ENCODE results near the gene ZNF133. TPM values are rescaled to one million over a fixed set of nuclear protein-coding genes. Genes with fewer than 3 reads are reported as not detected.

Gene ZNF133
- total and polyA plus RNA-seq, 2 of the 13 experiments (the other 11 are each of a cell fraction or from before 2014, with no cell fraction given) = 23.5 to 26.7 TPM

DNA sequence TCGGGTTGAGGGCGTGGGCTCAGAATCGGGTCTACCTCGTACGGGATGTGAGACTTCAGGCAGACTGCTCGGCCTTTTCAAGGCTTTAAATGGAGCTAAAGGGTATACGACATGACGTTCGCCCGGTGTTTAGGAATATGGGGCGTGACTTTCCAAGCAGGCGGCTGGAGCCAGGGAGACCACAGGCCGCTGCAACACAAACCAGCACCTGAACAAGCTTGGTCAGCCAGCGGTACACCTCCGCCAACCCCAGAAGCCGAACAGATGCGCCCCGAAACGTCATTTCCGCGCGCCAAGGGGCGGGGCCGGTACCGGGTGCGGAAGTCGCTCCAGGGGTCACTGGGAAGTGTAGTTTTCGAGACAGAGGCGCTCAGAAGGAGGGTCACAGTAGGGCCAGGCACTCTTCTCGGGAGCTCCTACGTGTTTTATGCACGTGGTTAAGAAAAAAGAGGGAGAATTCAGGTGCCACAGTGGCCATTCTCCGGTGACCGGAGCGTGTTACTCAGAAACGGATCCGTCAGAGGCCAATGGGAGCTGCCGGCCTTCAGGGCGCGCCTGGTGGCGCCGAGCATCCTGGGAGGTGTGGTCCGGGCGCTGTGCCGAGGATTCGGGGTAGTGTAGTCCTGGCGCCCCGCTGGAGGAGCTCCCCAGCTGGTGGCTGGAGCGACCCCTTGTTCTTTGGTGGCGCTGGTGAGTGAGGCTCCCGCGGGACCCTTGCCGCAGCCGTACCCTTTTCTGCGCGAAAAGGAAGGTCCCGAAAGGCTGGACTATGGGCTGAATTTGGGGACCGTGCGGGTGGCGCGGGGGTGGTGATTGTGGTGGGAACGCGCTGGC is at the start of gene ZNF133 (continued):
- TF ChIP-seq, protein P1, sequence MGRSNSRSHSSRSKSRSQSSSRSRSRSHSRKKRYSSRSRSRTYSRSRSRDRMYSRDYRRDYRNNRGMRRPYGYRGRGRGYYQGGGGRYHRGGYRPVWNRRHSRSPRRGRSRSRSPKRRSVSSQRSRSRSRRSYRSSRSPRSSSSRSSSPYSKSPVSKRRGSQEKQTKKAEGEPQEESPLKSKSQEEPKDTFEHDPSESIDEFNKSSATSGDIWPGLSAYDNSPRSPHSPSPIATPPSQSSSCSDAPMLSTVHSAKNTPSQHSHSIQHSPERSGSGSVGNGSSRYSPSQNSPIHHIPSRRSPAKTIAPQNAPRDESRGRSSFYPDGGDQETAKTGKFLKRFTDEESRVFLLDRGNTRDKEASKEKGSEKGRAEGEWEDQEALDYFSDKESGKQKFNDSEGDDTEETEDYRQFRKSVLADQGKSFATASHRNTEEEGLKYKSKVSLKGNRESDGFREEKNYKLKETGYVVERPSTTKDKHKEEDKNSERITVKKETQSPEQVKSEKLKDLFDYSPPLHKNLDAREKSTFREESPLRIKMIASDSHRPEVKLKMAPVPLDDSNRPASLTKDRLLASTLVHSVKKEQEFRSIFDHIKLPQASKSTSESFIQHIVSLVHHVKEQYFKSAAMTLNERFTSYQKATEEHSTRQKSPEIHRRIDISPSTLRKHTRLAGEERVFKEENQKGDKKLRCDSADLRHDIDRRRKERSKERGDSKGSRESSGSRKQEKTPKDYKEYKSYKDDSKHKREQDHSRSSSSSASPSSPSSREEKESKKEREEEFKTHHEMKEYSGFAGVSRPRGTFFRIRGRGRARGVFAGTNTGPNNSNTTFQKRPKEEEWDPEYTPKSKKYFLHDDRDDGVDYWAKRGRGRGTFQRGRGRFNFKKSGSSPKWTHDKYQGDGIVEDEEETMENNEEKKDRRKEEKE (IDR thresholded peaks at IDR 0.05) = no peak
- TF ChIP-seq CENPX (CRISPR knock-in tag; IDR thresholded peaks at IDR 0.05) = no peak
- TF ChIP-seq CREM (IDR thresholded peaks at IDR 0.05) = peak; percentile 100
- TF ChIP-seq CREM (CRISPR knock-in tag; IDR thresholded peaks at IDR 0.05) = peak; percentile 95
- peak; percentile 73; the same call in 1 of the 2 replicates for TF ChIP-seq ZNF180 (CRISPR knock-in tag; IDR thresholded peaks at IDR 0.05; ENCODE audit: borderline replicate concordance, low read depth)
- TF ChIP-seq MBD4 (IDR thresholded peaks at IDR 0.05; ENCODE audit: borderline replicate concordance, low read length) = no peak
- TF ChIP-seq ZNF17 (CRISPR knock-in tag; IDR thresholded peaks at IDR 0.05) = peak; percentile 89; the same call in 1 of the 2 replicates
- peak; percentile 75 for TF ChIP-seq SMAD3 (CRISPR knock-in tag; IDR thresholded peaks at IDR 0.05)
- peak; percentile 96 for TF ChIP-seq ZSCAN31 (CRISPR knock-in tag; IDR thresholded peaks at IDR 0.05; ENCODE audit: low read depth)
- TF ChIP-seq SPEN (CRISPR knock-in tag; IDR thresholded peaks at IDR 0.05; ENCODE audit: low read depth) = peak; percentile 95
- peak; percentile 95 for TF ChIP-seq ZNF510 (CRISPR knock-in tag; IDR thresholded peaks at IDR 0.05; ENCODE audit: low read depth)
- peak; percentile 83 for TF ChIP-seq HIVEP1 (CRISPR knock-in tag; IDR thresholded peaks at IDR 0.05)
- TF ChIP-seq ZNF367 (CRISPR knock-in tag; IDR thresholded peaks at IDR 0.05; ENCODE audit: borderline replicate concordance) = peak; percentile 89
- peak; percentile 13; the same call in 1 of the 2 replicates for TF ChIP-seq CEBPG (CRISPR knock-in tag; IDR thresholded peaks at IDR 0.05)
- peak; percentile 91 for TF ChIP-seq KLF15 (CRISPR knock-in tag; IDR thresholded peaks at IDR 0.05; ENCODE audit: borderline replicate concordance)
- 0 out of 2 replicates have a peak, but pooled peaks have one; percentile 33 for TF ChIP-seq RFX5 (IDR thresholded peaks at IDR 0.05; ENCODE audit: low read depth, low read length)
- TF ChIP-seq HOXA3 (CRISPR knock-in tag; IDR thresholded peaks at IDR 0.05) = peak; percentile 96
- peak; percentile 54 for TF ChIP-seq SALL2 (CRISPR knock-in tag; IDR thresholded peaks at IDR 0.05)
- no peak for TF ChIP-seq NBN (conservative IDR thresholded peaks at IDR 0.05)
- TF ChIP-seq, protein P2, sequence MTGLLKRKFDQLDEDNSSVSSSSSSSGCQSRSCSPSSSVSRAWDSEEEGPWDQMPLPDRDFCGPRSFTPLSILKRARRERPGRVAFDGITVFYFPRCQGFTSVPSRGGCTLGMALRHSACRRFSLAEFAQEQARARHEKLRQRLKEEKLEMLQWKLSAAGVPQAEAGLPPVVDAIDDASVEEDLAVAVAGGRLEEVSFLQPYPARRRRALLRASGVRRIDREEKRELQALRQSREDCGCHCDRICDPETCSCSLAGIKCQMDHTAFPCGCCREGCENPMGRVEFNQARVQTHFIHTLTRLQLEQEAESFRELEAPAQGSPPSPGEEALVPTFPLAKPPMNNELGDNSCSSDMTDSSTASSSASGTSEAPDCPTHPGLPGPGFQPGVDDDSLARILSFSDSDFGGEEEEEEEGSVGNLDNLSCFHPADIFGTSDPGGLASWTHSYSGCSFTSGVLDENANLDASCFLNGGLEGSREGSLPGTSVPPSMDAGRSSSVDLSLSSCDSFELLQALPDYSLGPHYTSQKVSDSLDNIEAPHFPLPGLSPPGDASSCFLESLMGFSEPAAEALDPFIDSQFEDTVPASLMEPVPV (CRISPR knock-in tag; IDR thresholded peaks at IDR 0.05) = no peak; the same call in 1 of the 2 replicates
- TF ChIP-seq, protein P3, sequence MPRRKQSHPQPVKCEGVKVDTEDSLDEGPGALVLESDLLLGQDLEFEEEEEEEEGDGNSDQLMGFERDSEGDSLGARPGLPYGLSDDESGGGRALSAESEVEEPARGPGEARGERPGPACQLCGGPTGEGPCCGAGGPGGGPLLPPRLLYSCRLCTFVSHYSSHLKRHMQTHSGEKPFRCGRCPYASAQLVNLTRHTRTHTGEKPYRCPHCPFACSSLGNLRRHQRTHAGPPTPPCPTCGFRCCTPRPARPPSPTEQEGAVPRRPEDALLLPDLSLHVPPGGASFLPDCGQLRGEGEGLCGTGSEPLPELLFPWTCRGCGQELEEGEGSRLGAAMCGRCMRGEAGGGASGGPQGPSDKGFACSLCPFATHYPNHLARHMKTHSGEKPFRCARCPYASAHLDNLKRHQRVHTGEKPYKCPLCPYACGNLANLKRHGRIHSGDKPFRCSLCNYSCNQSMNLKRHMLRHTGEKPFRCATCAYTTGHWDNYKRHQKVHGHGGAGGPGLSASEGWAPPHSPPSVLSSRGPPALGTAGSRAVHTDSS (CRISPR knock-in tag; conservative IDR thresholded peaks at IDR 0.05) = peak; percentile 100
- no peak for TF ChIP-seq SNRNP70 (IDR thresholded peaks at IDR 0.05; ENCODE audit: low read depth, low read length)
- TF ChIP-seq SAP130 (CRISPR knock-in tag; IDR thresholded peaks at IDR 0.05; ENCODE audit: low read depth) = peak; percentile 90
- TF ChIP-seq SCMH1 (CRISPR knock-in tag; IDR thresholded peaks at IDR 0.05; ENCODE audit: borderline replicate concordance) = no peak
- no peak for TF ChIP-seq ZNF703 (CRISPR knock-in tag; IDR thresholded peaks at IDR 0.05; ENCODE audit: borderline replicate concordance)
- TF ChIP-seq CBX1 (IDR thresholded peaks at IDR 0.05; ENCODE audit: low read depth) = peak; percentile 96
